Osteoblast (primary cell): Measurements from ENCODE around the gene ASMTL. TPM values are rescaled to one million over a fixed set of nuclear protein-coding genes. Genes with fewer than 3 reads are reported as not detected.
"Not testable (repeated sequence)": the region's sequence is repeated elsewhere in the genome, so short reads cannot be mapped to it uniquely, and the experiment has no call there.

Experiments
- DNase-seq: peaks from one replicate; pipeline ENCODE4 v3.0.0; 2011; ENCODE audit warnings: low spot score, mixed read lengths; ENCODE audit not compliant: insufficient read length; ENCODE audit errors: missing footprints
- H2AFZ ChIP-seq: 2 replicates; pipeline ENCODE4 v1.6.0; 2011; ENCODE audit warnings: mild to moderate bottlenecking, low read length
- H3K27ac ChIP-seq: 2 replicates; pipeline ENCODE4 v1.5.1; 2011; ENCODE audit warnings: mild to moderate bottlenecking, low read depth, low read length, moderate library complexity
- H3K27me3 ChIP-seq: 2 replicates; pipeline ENCODE4 v1.6.0; 2012; ENCODE audit warnings: mild to moderate bottlenecking, control low read depth, inconsistent platforms, low read length, moderate library complexity; ENCODE audit not compliant: insufficient read depth
- H3K36me3 ChIP-seq: 2 replicates; pipeline ENCODE4 v1.5.1; 2011; ENCODE audit warnings: mild to moderate bottlenecking, low read length, control low read depth, moderate library complexity; ENCODE audit not compliant: insufficient read depth
- H3K4me1 ChIP-seq: 2 replicates; pipeline ENCODE4 v1.5.1; 2011; ENCODE audit warnings: mild to moderate bottlenecking, low read length, control low read depth, moderate library complexity; ENCODE audit not compliant: insufficient read depth
- H3K4me2 ChIP-seq: 2 replicates; pipeline ENCODE4 v1.6.0; 2011; ENCODE audit warnings: mild to moderate bottlenecking, low read length; ENCODE audit not compliant: insufficient read depth
- H3K4me3 ChIP-seq: fragments of 200-600 bp; sonication (generic); 3 replicates; pipeline ENCODE4 v1.5.1; 2012; ENCODE audit warnings: mild to moderate bottlenecking, low read length, inconsistent platforms; ENCODE audit not compliant: insufficient read depth
- H3K79me2 ChIP-seq: 2 replicates; pipeline ENCODE4 v1.6.0; 2012; ENCODE audit warnings: mild to moderate bottlenecking, low read length, control low read depth, inconsistent platforms; ENCODE audit not compliant: insufficient read depth
- H3K9me3 ChIP-seq: 2 replicates; pipeline ENCODE4 v1.5.1; 2011; ENCODE audit warnings: low read depth, low read length, control low read depth
- H4K20me1 ChIP-seq: 2 replicates; pipeline ENCODE4 v1.6.0; 2012; ENCODE audit warnings: mild to moderate bottlenecking, low read length, control low read depth; ENCODE audit not compliant: insufficient read depth
- total RNA-seq: library from RNA; depleted of rRNA; stranded (reverse); fragments of >200 nt; gene quantifications from 2 replicates; pipeline ENCODE4 v1.2.3, GENCODE V29; 2012
- TF ChIP-seq, protein P1 (sequence below): IDR thresholded peaks from 2 replicates; pipeline ENCODE4 v1.5.1; 2011; ENCODE audit warnings: mild to moderate bottlenecking, low read depth, low read length, moderate library complexity; ENCODE audit errors: extremely low read depth

ASMTL gene
- total RNA-seq, 1 donor, result 24.6 TPM

DNA sequence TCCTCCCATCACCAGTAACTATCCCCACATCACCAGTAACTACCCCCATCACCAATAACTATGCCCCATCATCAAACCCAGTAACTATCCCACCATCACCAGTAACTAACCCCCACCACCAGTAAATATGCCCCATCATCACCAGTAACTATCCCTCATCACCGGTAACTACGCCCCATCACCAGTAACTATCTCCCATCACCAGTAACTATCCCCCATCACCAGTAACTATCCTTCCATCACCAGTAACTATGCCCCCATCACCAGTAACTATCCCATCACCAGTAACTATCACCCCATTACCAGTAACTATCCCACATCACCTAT, 2.9 kb downstream of the ASMTL start:
- Histone ChIP-seq H3K36me3 (peaks cover 5% of the 10 kb centered on the region), H3K4me1 (no peaks in the 10 kb centered on the region), H3K4me2 (no peak overlapping the region), H2AFZ (no peak overlapping the region), H3K4me3 (no peak overlapping the region), H3K27ac (no peak overlapping the region), H3K79me2 (peaks cover 58% of the 10 kb centered on the region), H3K27me3 (no peaks in the 10 kb centered on the region), H3K9me3 (no peaks in the 10 kb centered on the region), H4K20me1 (peaks cover 9% of the 10 kb centered on the region)
- TF ChIP-seq, protein P1, sequence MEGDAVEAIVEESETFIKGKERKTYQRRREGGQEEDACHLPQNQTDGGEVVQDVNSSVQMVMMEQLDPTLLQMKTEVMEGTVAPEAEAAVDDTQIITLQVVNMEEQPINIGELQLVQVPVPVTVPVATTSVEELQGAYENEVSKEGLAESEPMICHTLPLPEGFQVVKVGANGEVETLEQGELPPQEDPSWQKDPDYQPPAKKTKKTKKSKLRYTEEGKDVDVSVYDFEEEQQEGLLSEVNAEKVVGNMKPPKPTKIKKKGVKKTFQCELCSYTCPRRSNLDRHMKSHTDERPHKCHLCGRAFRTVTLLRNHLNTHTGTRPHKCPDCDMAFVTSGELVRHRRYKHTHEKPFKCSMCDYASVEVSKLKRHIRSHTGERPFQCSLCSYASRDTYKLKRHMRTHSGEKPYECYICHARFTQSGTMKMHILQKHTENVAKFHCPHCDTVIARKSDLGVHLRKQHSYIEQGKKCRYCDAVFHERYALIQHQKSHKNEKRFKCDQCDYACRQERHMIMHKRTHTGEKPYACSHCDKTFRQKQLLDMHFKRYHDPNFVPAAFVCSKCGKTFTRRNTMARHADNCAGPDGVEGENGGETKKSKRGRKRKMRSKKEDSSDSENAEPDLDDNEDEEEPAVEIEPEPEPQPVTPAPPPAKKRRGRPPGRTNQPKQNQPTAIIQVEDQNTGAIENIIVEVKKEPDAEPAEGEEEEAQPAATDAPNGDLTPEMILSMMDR, result no peak
- no peak for DNase-seq

DNA sequence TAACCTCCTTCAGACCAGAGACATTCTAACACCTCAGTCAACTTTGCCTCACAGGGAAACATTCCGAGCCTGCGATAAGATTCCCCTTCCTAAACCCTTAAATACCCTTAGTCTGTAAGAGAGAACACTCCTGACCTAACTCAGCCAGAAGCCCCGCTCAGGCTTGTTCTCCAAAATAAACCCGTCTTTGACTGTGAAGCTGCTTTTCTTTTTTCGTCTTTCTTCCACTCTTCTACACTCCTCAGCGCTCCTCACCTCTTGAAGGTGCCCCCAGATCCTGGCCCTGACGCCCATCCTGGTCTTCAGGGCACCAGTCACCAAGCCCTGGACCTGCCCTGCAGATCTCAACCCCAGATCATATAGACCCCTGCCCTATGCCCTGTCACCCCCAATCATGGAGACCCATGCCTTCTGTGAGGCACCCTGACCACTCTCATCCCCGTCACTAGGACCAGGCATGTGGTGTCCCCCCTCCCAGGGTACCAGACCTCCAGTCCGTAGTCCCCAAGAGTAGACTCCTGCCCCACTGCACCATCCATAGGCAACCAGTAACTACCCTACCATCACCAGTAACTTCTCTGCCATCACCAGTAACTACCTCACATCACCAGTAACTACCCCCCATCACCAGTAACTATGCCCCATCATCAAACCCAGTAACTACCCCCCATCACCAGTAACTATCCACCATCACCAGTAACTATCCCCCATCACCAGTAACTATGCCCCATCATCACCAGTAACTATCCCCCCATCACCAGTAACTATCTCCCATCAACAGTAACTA, 3.5 kb downstream of the ASMTL start:
- TF ChIP-seq, protein P1, result no peak
- no peak overlapping the region for H2AFZ ChIP-seq
- H3K4me1 ChIP-seq, result no peaks in the 10 kb centered on the region
- H3K79me2 ChIP-seq, result peaks cover 62% of the 10 kb centered on the region
- H3K36me3 ChIP-seq, result peaks cover 5% of the 10 kb centered on the region
- H3K9me3 ChIP-seq, result no peaks in the 10 kb centered on the region
- H4K20me1 ChIP-seq, result peaks cover 9% of the 10 kb centered on the region
- H3K4me2 ChIP-seq, result no peak overlapping the region
- no peak overlapping the region for H3K4me3 ChIP-seq
- H3K27ac ChIP-seq, result no peak overlapping the region
- DNase-seq, result peak; percentile 36
- H3K27me3 ChIP-seq, result no peaks in the 10 kb centered on the region

DNA sequence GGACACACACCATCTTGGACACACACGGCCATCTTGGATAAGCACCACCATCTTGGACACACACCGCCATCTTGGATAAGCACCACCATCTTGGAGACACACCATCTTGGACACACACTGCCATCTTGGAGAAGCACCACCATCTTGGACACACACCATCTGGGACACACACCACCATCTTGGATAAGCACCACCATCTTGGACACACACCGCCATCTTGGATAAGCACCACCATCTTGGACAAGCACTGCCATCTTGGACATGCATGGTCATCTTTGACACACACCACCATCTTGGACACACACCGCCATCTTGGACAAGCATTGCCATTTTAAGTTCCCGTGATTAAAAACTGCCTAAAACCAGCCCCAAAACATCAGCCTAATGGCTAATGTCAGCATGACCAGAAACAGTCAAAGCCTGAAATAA, 4.1 kb downstream of the ASMTL start:
- H3K9me3 ChIP-seq, H3K36me3 ChIP-seq, H3K27ac ChIP-seq, H3K4me2 ChIP-seq, H2AFZ ChIP-seq, H4K20me1 ChIP-seq, H3K4me3 ChIP-seq, H3K27me3 ChIP-seq, DNase-seq, H3K4me1 ChIP-seq: not testable (repeated sequence)
- peaks cover 66% of the 10 kb centered on the region for H3K79me2 ChIP-seq

DNA sequence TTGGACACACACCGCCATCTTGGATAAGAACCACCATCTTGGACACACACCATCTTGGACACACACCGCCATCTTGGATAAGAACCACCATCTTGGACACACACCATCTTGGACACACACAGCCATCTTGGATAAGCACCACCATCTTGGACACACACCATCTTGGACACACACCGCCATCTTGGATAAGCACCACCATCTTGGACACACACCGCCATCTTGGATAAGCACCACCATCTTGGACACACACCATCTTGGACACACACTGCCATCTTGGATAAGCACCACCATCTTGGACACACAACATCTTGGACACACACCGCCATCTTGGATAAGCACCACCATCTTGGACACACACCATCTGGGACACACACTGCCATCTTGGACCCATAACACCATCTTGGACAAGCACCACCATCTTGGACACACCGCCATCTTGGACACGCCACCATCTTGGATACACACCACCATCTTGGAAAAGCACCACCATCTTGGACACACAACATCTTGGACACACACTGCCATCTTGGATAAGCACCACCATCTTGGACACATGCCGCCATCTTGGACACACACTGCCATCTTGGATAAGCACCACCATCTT, 4.6 kb downstream of the ASMTL start:
- DNase-seq, H3K4me1 ChIP-seq, H3K4me2 ChIP-seq, H2AFZ ChIP-seq, H3K4me3 ChIP-seq, H3K27me3 ChIP-seq, H3K9me3 ChIP-seq, H3K36me3 ChIP-seq, H3K27ac ChIP-seq: not testable (repeated sequence)
- peaks cover 12% of the 10 kb centered on the region for H4K20me1 ChIP-seq
- peaks cover 70% of the 10 kb centered on the region for H3K79me2 ChIP-seq

DNA sequence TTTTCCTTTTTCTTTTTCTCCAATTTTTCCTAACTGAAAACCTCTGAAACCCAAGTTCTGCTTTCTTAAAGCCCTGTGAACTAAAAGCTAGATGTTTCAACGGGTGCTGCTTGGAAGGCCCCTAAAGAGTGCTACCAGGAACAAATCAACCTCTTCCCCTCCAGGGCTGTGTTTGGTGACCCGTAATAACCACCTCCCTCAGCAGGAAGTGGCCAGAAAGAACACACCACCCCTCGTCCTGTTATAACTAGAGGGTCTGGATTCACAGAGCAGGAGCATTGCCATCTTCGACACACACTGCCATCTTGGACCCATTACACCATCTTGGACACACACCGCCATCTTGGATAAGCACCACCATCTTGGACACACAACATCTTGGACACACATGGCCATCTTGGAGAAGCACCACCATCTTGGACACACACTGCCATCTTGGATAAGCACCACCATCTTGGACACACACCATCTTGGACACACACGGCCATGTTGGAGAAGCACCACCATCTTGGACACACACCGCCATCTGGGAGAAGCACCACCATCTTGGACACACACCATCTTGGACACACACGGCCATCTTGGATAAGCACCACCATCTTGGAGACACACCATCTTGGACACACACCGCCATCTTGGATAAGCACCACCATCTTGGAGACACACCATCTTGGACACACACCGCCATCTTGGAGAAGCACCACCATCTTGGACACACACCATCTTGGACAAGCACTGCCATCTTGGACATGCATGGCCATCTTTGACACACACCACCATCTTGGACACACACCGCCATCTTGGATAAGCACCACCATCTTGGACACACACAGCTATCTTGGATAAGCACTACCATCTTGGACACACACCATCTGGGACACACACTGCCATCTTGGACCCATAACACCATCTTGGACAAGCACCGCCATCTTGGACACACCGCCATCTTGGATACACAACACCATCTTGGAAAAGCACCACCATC, 5.4 kb downstream of the ASMTL start:
- Histone ChIP-seq H3K79me2 (peaks cover 74% of the 10 kb centered on the region), H4K20me1 (peaks cover 18% of the 10 kb centered on the region)
- not testable (repeated sequence) for H3K4me3 ChIP-seq, H3K4me2 ChIP-seq, H3K27ac ChIP-seq, DNase-seq, H3K27me3 ChIP-seq, H3K4me1 ChIP-seq, H3K36me3 ChIP-seq, H3K9me3 ChIP-seq, H2AFZ ChIP-seq
